ENCODE measurements around the gene KCP. TPM values are rescaled to one million over a fixed set of nuclear protein-coding genes. Genes with fewer than 3 reads are reported as not detected.
"Not testable (repeated sequence)": the region's sequence is repeated elsewhere in the genome, so short reads cannot be mapped to it uniquely, and the experiment has no call there.

The KCP gene
- total RNA-seq, 4 donors from 2014 or later: 0.07 to 0.68 (median 0.21) TPM; not detected in 1

DNA sequence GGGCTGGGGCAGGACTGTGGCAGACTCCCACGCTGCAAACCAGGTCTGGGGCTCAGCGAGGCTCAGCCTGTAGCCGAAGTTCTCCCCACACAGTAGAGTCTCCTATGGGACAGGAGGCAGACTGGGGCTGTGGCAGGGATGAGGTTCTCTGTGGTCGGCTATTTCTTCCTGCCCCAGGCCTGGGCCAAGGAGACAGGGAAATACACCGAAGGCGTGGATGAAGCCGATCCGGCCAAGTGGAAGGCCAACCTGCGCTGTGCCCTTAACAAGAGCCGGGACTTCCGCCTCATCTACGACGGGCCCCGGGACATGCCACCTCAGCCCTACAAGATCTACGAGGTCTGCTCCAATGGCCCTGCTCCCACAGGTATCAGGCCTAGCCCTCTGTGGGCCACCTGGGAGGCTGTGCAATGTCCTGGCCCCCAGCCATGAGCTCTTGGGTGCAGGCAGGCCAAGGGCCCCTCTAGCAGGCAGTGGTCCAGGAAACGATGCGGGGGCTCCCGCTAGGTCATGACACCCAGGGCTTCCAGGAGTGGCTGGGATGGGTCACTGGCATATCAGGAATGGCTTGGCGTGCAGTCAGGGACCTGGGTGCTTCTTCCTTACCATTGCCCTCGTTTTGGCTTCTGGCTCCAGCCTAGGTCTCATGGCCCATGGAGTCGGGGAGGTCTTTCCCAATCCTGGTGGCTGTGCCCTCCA lies 35.3 kb upstream of the KCP start:
- intact Hi-C loops (cut with DNase I; ENCODE audit: low total_unique reads): no loop called here
- TF ChIP-seq, protein P1, sequence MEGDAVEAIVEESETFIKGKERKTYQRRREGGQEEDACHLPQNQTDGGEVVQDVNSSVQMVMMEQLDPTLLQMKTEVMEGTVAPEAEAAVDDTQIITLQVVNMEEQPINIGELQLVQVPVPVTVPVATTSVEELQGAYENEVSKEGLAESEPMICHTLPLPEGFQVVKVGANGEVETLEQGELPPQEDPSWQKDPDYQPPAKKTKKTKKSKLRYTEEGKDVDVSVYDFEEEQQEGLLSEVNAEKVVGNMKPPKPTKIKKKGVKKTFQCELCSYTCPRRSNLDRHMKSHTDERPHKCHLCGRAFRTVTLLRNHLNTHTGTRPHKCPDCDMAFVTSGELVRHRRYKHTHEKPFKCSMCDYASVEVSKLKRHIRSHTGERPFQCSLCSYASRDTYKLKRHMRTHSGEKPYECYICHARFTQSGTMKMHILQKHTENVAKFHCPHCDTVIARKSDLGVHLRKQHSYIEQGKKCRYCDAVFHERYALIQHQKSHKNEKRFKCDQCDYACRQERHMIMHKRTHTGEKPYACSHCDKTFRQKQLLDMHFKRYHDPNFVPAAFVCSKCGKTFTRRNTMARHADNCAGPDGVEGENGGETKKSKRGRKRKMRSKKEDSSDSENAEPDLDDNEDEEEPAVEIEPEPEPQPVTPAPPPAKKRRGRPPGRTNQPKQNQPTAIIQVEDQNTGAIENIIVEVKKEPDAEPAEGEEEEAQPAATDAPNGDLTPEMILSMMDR (IDR thresholded peaks at IDR 0.05): no peak
- TF ChIP-seq POLR2A (IDR thresholded peaks at IDR 0.05): no peak
- no peak for DNase-seq (ENCODE audit: low spot score in 2 of 2)
- no peak overlapping the region for H3K4me3 ChIP-seq (ENCODE audit: low read depth, poor library complexity, severe bottlenecking)
- 88 to 91% methylated on average over 15 to 21 of the region's 21 CpGs for WGBS, 2 donors

DNA sequence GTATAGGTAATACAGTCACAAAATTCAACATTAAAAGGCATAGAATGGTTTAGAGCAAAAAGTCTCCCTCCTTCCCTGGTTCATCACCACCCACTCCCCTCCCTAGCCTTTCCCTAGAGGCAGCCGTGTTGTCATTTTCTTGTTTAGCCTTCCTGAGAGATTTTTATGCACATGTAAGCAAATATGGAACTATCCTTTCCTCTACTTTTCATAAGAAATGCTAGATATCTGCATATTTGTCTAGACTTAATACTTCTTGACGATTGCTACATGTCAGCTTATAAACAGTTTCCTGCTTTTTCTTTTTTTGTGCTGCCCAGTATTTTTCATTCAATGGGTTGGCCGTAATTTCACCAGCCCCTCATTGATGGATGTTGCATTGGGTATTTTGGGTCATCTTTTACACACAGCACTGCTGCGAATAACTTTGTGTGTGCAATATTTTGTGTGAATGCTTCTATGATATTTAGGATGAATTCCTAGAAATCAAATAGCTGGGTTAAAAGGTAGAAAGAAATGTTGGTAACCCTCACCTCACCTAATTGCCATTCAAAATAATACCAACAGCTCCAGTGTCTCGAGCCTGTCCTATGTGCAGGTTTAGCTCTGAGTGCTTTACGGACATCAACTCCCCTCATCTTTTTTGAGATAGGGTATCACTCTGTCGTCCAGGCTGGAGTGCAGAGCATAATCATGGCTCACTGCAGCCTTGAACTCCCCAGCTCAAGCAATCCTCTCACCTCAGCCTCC lies 34.2 kb upstream of the KCP start:
- DNase-seq (ENCODE audit: low spot score in 2 of 2): no peak
- no peak overlapping the region for H3K4me3 ChIP-seq (ENCODE audit: low read depth, poor library complexity, severe bottlenecking)
- TF ChIP-seq POLR2A (IDR thresholded peaks at IDR 0.05): no peak
- TF ChIP-seq, protein P1 (IDR thresholded peaks at IDR 0.05): no peak
- 74 to 77% methylated on average over 7 of the region's 7 CpGs for WGBS, 2 donors
- intact Hi-C loops (cut with DNase I; ENCODE audit: low total_unique reads): no loop called here

DNA sequence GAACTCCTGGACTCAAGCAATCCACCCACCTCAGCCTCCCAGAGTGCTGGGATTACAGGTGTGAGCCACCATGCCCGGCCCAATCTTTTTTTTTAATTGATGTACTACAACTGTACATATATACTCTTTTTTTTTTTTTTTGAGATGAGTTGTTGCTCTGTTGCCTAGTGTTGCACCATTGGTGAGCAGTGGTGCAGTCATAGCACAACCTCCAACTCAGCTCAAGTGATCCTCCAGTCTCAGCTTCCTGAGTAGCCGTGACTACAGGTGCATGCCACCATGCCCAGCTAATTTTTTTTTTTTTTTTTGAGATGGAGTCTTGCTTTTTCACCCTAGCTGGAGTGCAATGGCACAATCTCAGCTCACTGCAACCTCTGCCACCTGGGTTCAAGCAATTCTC lies 32.7 kb upstream of the KCP start:
- intact Hi-C loops (cut with DNase I; ENCODE audit: low total_unique reads); DNase-seq (ENCODE audit: low spot score in 2 of 2); H3K4me3 ChIP-seq (ENCODE audit: low read depth, poor library complexity, severe bottlenecking): not testable (repeated sequence)
- WGBS, 2 donors: 91 to 95% methylated on average over 2 of the region's 2 CpGs

- no peak for DNase-seq (ENCODE audit: low spot score in 2 of 2)
- no peak for TF ChIP-seq POLR2A (IDR thresholded peaks at IDR 0.05)
- TF ChIP-seq, protein P1 (IDR thresholded peaks at IDR 0.05): no peak
- WGBS, 2 donors: 79 to 83% methylated on average over 16 of the region's 16 CpGs
- no peak overlapping the region for H3K4me3 ChIP-seq (ENCODE audit: low read depth, poor library complexity, severe bottlenecking)
- intact Hi-C loops (cut with DNase I; ENCODE audit: low total_unique reads): no loop called here
These were observed 31.5 kb upstream of the KCP start for GRCh38 chr7:128941946-128942526.

DNA sequence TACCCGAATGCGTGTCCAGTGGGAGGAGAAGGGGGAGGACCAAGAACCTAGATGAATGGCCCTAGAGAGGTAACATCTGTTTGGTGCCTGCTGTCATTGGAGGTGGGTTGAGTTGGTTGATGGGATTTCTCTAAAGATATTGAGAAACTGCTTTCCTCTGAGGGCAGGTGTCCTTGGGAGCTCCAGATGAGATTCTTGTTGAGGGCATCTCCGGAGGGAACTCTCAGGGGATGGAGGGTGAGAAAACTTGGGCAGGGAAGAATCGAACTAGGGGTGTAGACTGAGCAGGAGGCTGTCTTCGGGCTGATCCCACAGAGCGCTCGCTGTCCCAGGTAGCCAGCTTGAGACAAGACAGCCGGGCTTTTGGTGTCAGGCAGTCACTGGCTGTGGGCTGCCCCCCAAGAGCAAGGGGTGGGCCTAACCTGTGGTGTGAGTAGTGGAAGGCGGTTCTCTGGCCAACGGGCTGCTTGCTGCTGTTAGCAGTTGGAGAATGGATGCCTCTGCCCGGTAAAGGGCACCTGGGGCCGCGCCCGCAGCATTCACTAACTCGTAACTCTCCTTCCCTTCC lies 30.9 kb upstream of the KCP start:
- H3K4me3 ChIP-seq (ENCODE audit: low read depth, poor library complexity, severe bottlenecking): no peak overlapping the region
- TF ChIP-seq, protein P1 (IDR thresholded peaks at IDR 0.05): no peak
- no peak for TF ChIP-seq POLR2A (IDR thresholded peaks at IDR 0.05)
- no peak for DNase-seq (ENCODE audit: low spot score in 2 of 2)
- intact Hi-C loops (cut with DNase I; ENCODE audit: low total_unique reads): no loop called here
- WGBS, 2 donors: 86 to 90% methylated on average over 15 of the region's 15 CpGs

Data from lower leg skin (tissue), 4 donors.